Sigmoid colon (tissue), 7 donors: ENCODE data around the gene PRSS27. TPM values are rescaled to one million over a fixed set of nuclear protein-coding genes. Genes with fewer than 3 reads are reported as not detected.

ENCODE experiments used
- DNase-seq: peaks from one replicate; pipeline ENCODE4 v3.0.0-alpha.2; 2019
- H3K27ac ChIP-seq, 4 donors: fragments of 200-600 bp; sonication (generic); one replicate each; pipeline ENCODE4 v1.5.1; 2016 to 2019; ENCODE audit warnings: mild to moderate bottlenecking in 1 of 4
- H3K27me3 ChIP-seq, 3 donors: fragments of 200-600 bp; sonication (generic); one replicate each; pipeline ENCODE4 v1.5.1; 2019; ENCODE audit warnings: mild to moderate bottlenecking in 1 of 3
- H3K36me3 ChIP-seq, 4 donors: fragments of 200-600 bp; sonication (generic); one replicate each; pipeline ENCODE4 v1.5.1; 2016 to 2019
- H3K4me1 ChIP-seq, 4 donors: fragments of 200-600 bp; sonication (generic); one replicate each; pipeline ENCODE4 v1.5.1; 2017 to 2019
- H3K4me3 ChIP-seq, 4 donors: fragments of 200-600 bp; sonication (generic); one replicate each; pipeline ENCODE4 v1.5.1; 2017 to 2019; ENCODE audit warnings: mild to moderate bottlenecking in 2 of 4, moderate library complexity in 1 of 4
- H3K9me3 ChIP-seq, 4 donors: fragments of 200-600 bp in 3 of 4; sonication (generic) in 3 of 4; one replicate each; pipeline versions ENCODE4 v1.5.1 to v1.6.1; 2013 to 2019
- CTCF ChIP-seq, 4 experiments: fragments of 450-650 bp in 3 of 4; fragments of 200-600 bp in 1 of 4; IDR thresholded peaks; one replicate each; pipeline ENCODE4 v1.5.1; 2016 to 2019; ENCODE audit warnings: antibody characterized with exemption in 4 of 4, mild to moderate bottlenecking in 3 of 4, moderate library complexity in 2 of 4
- EP300 ChIP-seq, 4 donors: sonication (generic); formaldehyde crosslinking; IDR thresholded peaks; one replicate each; pipeline ENCODE4 v1.6.1; 2017; ENCODE audit warnings: antibody characterized with exemption in 4 of 4
- POLR2A ChIP-seq, 2 donors: fragments of 450-650 bp; IDR thresholded peaks; one replicate each; pipeline ENCODE4 v1.6.1; 2016; ENCODE audit warnings: antibody characterized with exemption in 2 of 2, mild to moderate bottlenecking in 2 of 2, moderate library complexity in 2 of 2
- POLR2AphosphoS5 ChIP-seq, 4 donors: sonication (generic); formaldehyde crosslinking; IDR thresholded peaks; one replicate each; pipeline ENCODE4 v1.6.1; 2017; ENCODE audit warnings: antibody characterized with exemption in 4 of 4
- WGBS, 2 donors: extraction: QIAGEN DNeasy Blood & Tissue Kit; methylation state at CpG; one replicate each; pipeline ENCODE4 v1.1.7; 2013; 5-methylcytosine and 5-hydroxymethylcytosine counted together
- intact Hi-C: fragments of 100-400 bp; cut with DNase I; formaldehyde crosslinking; loops from one replicate; pipeline ENCODE4 v1.15.1; 2023
- polyA plus RNA-seq, 3 donors: library from polyadenylated mRNA; stranded (reverse); fragments of 200-250 nt; gene quantifications; one replicate each; pipeline ENCODE4 v1.2.3, GENCODE V29; 2013
- total RNA-seq, 4 donors: library from RNA; depleted of rRNA; stranded (reverse); fragments of >200 nt; gene quantifications; one replicate each; pipeline ENCODE4 v1.1.0, GENCODE V29; 2016
- donor health status: healthy with polysubstance abuse.
- donor health status: Bipolar disorder and iron deficiency.
- donor health status: healthy.

PRSS27 gene
- total RNA-seq: 1 to 10 TPM; 1.2 to 5.0 (median 1.4) TPM
- polyA plus RNA-seq: 1 to 10 TPM in 1 of 3 donors, under 1 TPM in 1, not detected in 1; 0.60 to 2.1 TPM

- Histone ChIP-seq H3K27ac (peak within 1 kb of the TSS; percentile 66 to 79 (median 76)), H3K9me3 (no peaks in the 10 kb centered on the region), H3K4me3 (peak within 1 kb of the TSS; percentile 53 to 64 (median 61)), H3K36me3 (no peaks in the 10 kb centered on the region), H3K27me3 (peaks cover 0 to 21% (median 7%) of the 10 kb centered on the region in 3 donors), H3K4me1 (peaks cover 0 to 25% (median 18%) of the 10 kb centered on the region in 4 donors)
- TF ChIP-seq POLR2A (IDR thresholded peaks at IDR 0.05) (no peak), EP300 (IDR thresholded peaks at IDR 0.05) (no peak), POLR2AphosphoS5 (IDR thresholded peaks at IDR 0.05) (no peak), CTCF (IDR thresholded peaks at IDR 0.05) (no peak)
- intact Hi-C loops: loop anchor here (2.0 kb wide), 2 partner anchors 33 to 37 kb away; partner anchors contain the start of genes KCTD5 and SRRM2
- 61 to 87% methylated on average over 26 of the region's 26 CpGs for WGBS, 2 donors
- DNase-seq: no peak
Measured at GRCh38 chr16:2720064-2720457, at the start of gene PRSS27. PRSS27 (minus strand) TSS chr16:2720224; CDS start chr16:2720160, 64 bp downstream.

DNA sequence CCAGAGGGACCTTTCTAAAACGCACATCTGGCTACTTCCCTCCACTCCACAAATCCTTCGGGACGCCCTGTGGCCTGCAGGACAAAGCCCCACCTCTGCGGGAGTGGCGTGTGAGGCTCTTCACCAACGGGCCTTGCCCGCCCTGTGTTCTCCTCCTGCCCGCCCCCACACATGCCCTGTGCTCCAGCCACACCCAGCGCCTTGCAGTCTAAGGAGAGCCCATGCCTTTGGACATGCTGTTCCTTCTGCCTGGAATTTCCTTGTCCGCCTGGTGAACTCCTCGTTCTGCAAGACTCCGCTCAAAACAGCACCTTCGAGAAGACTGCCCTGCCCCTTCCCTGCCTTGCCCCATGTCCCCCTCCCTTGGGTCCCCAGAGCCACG is 49.6 kb upstream of the PRSS27 start:
- DNase-seq: no peak
- 21 to 70% methylated on average over 14 of the region's 14 CpGs for WGBS, 2 donors
- peaks cover 0 to 8% (median 2%) of the 10 kb centered on the region in 4 donors for H3K4me1 ChIP-seq
- no peak overlapping the region for H3K4me3 ChIP-seq
- peaks cover 73 to 100% (median 78%) of the 10 kb centered on the region in 4 donors for H3K36me3 ChIP-seq
- no peaks in the 10 kb centered on the region for H3K9me3 ChIP-seq
- no peaks in the 10 kb centered on the region for H3K27me3 ChIP-seq
- no peak for TF ChIP-seq POLR2AphosphoS5 (IDR thresholded peaks at IDR 0.05)
- intact Hi-C loops: loop anchor here (10.0 kb wide), 1 partner anchor 385 kb away; no protein-coding TSS in a partner anchor
- H3K27ac ChIP-seq: peak overlapping the region in 1 of 4 donors; percentile 14

GRCh38 chr16:2769100-2769529 is 49.1 kb upstream of the PRSS27 start:
- H3K36me3 ChIP-seq: peaks cover 71 to 100% (median 82%) of the 10 kb centered on the region in 4 donors
- H3K27me3 ChIP-seq: no peaks in the 10 kb centered on the region
- H3K9me3 ChIP-seq: no peaks in the 10 kb centered on the region
- DNase-seq: no peak
- peak overlapping the region in 2 of 4 donors; percentile 5 to 22 for H3K27ac ChIP-seq
- TF ChIP-seq POLR2A (IDR thresholded peaks at IDR 0.05) (no peak), EP300 (IDR thresholded peaks at IDR 0.05) (no peak)
- WGBS, 2 donors: 71 to 83% methylated on average over 11 of the region's 11 CpGs
- intact Hi-C loops: no loop called here
- H3K4me3 ChIP-seq: no peak overlapping the region
- peaks cover 0 to 8% (median 0%) of the 10 kb centered on the region in 4 donors for H3K4me1 ChIP-seq

DNA sequence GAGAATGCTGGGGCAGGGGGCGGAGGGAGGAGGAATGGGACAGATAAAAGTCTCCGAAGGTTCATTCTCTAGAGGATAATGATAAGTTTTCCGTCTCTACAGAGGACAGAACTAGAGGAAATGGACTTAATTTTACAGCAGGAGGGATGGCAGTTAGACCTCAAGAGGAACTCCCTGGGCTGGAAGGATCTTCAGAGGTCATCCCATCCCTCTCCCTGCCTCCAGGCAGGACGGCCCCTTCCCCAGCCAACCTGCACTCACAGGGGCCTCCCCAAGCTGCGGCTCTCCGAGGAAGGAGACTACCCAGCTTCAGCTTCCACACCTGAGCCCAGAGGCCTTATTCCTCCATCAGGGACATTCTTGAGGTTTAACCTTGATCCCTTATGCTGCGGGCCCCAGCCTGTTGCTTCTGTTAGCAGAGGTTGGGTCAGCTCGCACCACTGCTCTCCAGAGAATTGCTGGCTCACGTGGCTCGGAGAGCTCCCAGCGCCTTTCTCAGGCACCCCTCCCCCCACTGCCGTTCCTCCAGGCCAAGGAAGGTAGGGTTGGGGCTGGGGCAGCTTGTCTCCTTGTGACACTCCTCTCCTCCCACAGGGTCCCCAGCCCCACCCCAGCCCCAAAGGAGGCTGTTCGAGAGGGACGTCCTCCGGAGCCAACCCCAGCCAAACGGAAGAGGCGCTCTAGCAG is 48.5 kb upstream of the PRSS27 start:
- whole genome bisulfite sequencing, 2 donors: 81 to 89% methylated on average over 17 of the region's 17 CpGs
- intact Hi-C loops: no loop called here
- H3K27ac ChIP-seq: peak overlapping the region in 2 of 4 donors; percentile 5 to 22

GRCh38 chr16:2767891-2768290 is 47.9 kb upstream of the PRSS27 start:
- peaks cover 0 to 8% (median 0%) of the 10 kb centered on the region in 4 donors for H3K4me1 ChIP-seq
- 68 to 82% methylated on average over 14 of the region's 14 CpGs for WGBS, 2 donors
- no peaks in the 10 kb centered on the region for H3K27me3 ChIP-seq
- H3K9me3 ChIP-seq: no peaks in the 10 kb centered on the region
- peaks cover 75 to 100% (median 89%) of the 10 kb centered on the region in 4 donors for H3K36me3 ChIP-seq
- H3K27ac ChIP-seq: no peak overlapping the region
- intact Hi-C loops: no loop called here
- no peak overlapping the region for H3K4me3 ChIP-seq
- TF ChIP-seq EP300 (IDR thresholded peaks at IDR 0.05): no peak
- no peak for TF ChIP-seq POLR2AphosphoS5 (IDR thresholded peaks at IDR 0.05)
- no peak for TF ChIP-seq CTCF (IDR thresholded peaks at IDR 0.05)
- no peak for DNase-seq

More for the DNA sequence above, 48.5 kb upstream of the PRSS27 start:
- no peak for DNase-seq
- TF ChIP-seq EP300 (IDR thresholded peaks at IDR 0.05) (no peak), POLR2AphosphoS5 (IDR thresholded peaks at IDR 0.05) (no peak), POLR2A (IDR thresholded peaks at IDR 0.05) (no peak), CTCF (IDR thresholded peaks at IDR 0.05) (no peak)
- no peak overlapping the region for H3K4me3 ChIP-seq
- no peaks in the 10 kb centered on the region for H3K9me3 ChIP-seq
- no peaks in the 10 kb centered on the region for H3K27me3 ChIP-seq
- H3K36me3 ChIP-seq: peaks cover 74 to 100% (median 85%) of the 10 kb centered on the region in 4 donors
- peaks cover 0 to 8% (median 0%) of the 10 kb centered on the region in 4 donors for H3K4me1 ChIP-seq
